Measurements from ENCODE around the gene COLEC11.

Gene COLEC11

DNA sequence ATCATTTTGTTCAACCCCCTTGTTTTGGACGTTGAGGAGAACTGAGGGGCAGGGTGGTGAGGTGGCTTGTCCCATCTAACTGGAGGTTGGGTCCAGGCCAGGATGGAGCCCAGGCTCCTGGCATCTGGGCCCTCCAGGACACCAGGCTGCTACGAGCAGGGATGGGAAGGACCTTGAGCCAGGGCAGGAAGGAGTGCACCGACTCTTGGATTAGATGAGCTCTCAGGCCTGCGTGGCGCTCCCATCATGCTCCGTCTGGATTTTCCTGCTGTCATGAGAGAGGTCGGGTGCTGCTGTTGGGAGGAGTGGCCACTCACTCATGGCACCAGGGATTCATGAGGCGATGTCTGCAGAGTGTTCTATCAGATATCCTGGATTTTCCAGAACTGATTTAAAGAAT, 44.7 kb downstream of the COLEC11 start:
- no peak for DNase-seq

- no peak for DNase-seq
Observed at GRCh38 chr2:3641181-3641580, 46.3 kb downstream of the COLEC11 start.

GRCh38 chr2:3641841-3642421, 47.0 kb downstream of the COLEC11 start:
- DNase-seq, result no peak

GRCh38 chr2:3642521-3643215, 47.8 kb downstream of the COLEC11 start:
- no peak for DNase-seq

- DNase-seq, result no peak
Observed at GRCh38 chr2:3643371-3644245, 48.7 kb downstream of the COLEC11 start.

DNA sequence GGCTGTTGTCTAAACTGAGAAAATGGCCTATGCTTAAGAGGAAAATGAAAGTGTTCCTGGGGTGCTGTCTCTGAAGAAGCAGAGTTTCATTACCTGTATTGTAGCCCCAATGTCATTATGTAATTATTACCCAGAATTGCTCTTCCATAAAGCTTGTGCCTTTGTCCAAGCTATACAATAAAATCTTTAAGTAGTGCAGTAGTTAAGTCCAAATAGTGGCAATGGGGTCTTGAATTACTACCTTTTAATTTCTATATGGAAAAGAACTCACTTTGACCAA, 49.3 kb downstream of the COLEC11 start:
- DNase-seq, result no peak

DNA sequence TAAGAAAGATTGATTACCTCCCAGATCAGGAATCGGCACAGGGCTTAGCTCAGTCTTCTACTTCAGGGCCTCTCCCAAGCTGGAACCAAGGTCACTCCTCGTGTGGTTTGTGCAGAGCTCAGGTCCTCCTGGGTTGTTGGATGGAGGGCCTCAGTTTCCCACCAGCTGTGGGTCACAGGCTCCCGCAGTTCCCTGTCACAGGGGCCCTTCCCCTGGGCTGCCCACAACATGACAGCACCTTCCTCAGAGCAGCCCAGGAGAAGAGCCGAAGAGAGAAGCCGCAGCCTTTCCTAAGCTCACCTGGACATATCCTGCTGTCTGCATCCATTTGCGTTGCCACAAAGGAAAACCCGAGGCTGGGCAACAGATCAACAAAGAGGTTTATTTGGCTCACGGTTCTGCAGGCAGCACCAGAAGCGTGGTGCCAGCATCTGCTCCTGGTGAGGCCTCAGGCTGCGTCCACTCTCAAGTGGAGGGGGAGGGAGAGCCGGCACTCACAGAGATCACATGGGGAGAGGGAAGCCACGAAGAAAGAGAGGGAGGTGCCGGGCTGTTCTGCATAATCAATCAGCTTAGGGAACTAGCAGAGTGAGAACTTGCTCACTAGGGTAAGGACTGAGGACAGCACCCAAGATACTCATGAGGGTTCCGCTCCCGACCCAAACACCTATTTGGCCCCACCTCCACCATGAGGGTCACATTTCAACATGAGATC, 50.1 kb downstream of the COLEC11 start:
- no peak for DNase-seq

GRCh38 chr2:3645745-3646389, 51.0 kb downstream of the COLEC11 start:
- DNase-seq, result no peak

- DNase-seq, result no peak
Observed at GRCh38 chr2:3646446-3646845, 51.5 kb downstream of the COLEC11 start.

GRCh38 chr2:3647246-3647645, 52.3 kb downstream of the COLEC11 start:
- no peak for DNase-seq

DNA sequence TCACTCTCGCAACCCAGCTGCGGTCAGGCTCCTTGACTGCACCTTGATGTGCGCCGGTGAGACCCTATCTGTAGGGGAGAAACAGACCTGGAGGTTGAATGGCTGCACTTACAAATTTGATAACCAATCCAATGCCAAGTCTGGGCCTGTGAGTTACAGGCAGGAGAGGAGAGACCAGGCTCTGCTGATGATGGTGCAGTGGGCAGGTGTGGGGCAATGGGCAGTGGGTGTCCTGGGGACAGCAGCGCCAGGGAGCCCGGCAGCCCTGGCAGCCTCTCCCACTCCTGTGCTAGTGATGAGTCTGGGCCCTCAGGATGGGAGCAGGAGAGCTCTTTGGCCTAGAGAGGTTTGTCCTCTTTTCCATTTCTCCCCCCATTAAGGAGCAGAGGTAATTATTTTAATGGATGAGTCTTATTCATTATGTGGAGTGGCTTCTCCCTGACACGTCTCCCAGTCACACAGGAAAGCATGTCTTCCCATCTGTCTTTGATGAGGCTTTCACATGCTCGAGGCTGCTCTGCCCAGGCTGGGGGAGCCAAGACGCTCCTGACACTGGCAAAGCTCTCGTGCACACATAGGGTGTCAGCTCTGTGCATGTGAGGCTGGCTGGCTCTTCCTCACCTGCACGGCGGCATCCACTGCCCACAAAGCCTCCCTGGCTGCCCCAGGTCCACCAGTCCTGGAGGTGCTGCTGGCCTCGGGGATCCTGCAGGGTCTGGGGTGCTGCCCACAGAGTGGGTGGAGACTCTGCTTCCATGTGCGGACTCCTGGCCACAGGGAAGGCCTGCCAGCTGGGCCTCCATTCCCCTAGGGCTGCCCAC, 53.1 kb downstream of the COLEC11 start:
- no peak for DNase-seq

DNA sequence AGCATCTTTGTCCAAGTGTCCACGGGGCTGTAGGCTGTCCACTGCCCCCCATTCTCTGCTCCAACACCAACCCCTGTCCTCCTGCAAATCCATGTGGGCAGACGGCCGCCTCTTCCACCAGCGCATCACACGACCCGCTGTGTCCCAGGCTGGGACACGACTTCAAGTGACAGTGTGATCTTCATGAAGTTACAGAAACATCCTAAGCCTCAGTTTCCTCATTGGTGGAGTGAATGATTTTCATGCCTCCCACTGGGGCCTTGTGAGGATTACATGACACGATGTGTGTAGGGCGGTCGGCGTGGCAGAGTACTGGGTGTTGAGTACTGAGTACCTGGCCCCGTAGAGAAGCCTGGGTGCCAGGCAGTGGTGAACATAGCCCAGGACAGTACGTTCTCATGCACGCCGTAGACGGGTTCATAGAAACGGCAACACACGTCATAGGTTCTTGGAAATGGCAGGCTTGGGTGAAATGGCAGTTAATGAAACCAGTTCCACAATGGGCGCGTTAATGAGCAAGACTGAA, 53.8 kb downstream of the COLEC11 start:
- no peak for DNase-seq

DNA sequence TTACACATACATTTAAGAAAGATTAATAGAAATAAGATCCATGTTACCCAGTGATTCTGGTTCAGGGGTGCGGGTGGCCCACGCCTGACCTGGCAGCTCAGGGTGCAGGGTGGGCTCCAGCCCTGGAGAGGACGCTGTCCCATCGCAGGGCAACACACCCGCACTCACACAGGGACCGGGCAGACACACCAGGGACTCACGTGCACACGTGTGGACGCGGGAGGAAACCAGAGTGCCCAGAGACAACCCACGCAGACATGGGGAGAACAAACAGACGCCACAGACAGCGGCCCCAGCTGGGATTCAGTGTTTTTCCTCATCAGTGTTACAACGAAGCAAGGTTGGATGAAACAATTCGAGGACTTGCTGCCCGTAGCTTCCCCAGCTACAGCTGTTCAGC, 54.7 kb downstream of the COLEC11 start:
- no peak for DNase-seq

GRCh38 chr2:3650140-3650920, 55.4 kb downstream of the COLEC11 start:
- no peak for DNase-seq

DNA sequence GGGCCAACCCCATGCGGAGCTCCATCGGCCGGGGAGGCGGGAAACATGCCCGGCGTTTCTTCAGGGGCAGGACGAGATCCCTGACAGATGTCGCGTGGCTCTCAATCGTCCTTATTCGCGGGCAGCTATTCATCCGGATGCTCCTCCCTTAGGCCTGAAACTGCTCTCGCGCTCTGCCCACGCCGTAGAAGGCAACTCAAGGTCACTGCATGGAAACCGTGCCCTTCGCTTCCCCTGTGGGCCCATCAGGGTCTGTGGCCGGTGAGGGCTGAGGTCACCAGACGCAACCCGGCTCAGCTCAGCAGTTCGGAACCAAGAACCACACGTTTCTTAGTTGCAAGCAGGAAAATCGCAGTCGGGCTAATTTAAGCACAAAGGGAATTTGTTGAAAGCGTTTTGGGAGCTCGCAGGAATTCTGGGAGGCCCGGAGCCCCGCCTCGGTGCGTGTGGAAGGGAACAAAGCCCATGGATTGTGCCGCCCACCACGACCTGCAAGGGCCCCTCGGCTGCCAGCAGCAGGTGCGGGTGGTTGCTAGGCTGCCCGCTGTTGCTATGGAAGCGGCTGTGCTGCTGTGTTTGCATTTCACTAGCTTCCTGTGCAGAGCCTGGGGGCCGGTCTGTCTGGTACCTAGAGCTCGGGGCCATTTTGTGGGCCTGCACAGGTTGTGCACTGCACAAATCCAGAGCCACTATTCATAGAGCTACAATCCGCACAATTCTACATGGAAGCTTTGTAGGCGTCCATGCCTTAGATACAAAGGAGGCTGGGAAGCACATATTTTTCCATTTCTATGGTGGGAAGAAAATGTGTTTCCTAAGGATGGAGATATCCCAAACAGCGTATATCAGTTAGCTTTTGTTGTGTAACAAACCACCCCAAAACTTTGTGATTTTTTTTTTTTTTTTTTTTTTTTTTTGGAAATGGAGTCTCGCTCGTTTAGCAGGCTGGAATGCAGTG, 57.1 kb downstream of the COLEC11 start:
- peak; percentile 95 for DNase-seq

- no peak for DNase-seq
Observed at GRCh38 chr2:3652896-3653625, 58.1 kb downstream of the COLEC11 start.

DNA sequence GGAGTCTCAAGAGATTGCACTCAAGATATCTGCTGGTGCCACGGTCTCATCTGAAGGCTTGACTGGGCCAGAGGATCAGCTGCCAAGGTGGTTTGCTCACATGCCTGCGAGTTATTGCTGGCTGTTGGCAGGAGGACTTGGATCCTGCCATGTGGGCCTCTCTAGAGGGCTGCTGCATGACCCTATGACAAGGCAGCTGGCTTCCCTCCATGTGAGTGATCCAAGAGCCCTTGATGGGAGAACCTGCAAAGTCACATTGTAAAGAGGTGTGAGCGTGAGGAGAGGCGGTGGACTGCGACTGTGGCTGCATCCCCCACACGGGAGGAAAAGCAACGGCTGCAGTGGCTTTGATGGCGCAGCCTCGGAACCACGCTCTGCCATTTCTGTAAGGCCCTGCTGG, 59.1 kb downstream of the COLEC11 start:
- DNase-seq, result no peak

DNA sequence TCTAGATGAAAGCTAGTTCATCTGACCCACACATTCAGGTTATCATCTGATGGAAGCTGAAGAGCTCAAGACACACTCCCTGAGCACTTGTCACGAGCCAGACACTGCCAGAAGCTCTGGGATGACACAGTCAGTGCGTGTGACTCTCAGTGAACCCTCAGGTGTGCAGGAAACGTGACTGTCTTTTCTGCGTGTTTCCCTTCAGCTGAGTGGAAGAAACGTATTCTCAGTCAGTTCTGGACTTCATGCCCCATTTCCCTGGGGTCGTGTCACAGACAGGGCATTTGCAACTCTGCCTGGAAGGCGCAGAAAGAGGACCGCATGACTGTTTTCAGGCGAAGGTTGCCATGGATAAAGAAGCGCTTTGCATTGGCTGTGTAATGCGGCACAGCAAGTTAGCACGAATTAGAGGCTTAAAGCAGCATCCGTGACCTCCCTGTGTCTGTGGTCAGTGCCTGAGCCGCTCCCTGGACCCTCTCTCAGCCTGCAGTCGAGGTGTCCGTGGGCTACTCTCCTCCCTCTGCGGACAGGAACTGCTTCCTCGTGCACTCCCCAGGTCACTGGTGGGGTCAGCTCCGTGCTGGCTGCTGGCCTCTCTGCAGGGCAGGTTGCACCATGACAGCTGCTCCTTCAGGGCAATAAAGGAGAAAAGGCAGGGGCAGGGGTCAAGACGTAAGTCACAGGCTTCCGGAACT, 59.8 kb downstream of the COLEC11 start:
- no peak for DNase-seq
